ENCODE measurements around the gene KLF16.

KLF16 gene

GRCh38 chr19:1867349-1867724, 4.0 kb upstream of the KLF16 start:
- DNase-seq (ENCODE audit: low read depth), result no peak

GRCh38 chr19:1866693-1867348, 3.4 kb upstream of the KLF16 start:
- DNase-seq (ENCODE audit: low read depth), result no peak

- DNase-seq (ENCODE audit: low read depth), result no peak
These were observed 2.0 kb upstream of the KLF16 start for GRCh38 chr19:1865172-1866010.

- DNase-seq (ENCODE audit: low read depth), result no peak
These were observed 1.2 kb upstream of the KLF16 start for GRCh38 chr19:1864480-1865171.

GRCh38 chr19:1863638-1864479, 480 bp upstream of the KLF16 start:
- DNase-seq (ENCODE audit: low read depth), result peak; percentile 91

GRCh38 chr19:1862424-1863327, 703 bp downstream of the KLF16 start:
- no peak for DNase-seq (ENCODE audit: low read depth)

GRCh38 chr19:1862068-1862423, 1.3 kb downstream of the KLF16 start:
- no peak for DNase-seq (ENCODE audit: low read depth)

- no peak for DNase-seq (ENCODE audit: low read depth)
These were observed 1.8 kb downstream of the KLF16 start for GRCh38 chr19:1861599-1862031.

- DNase-seq (ENCODE audit: low read depth), result no peak
These were observed 2.4 kb downstream of the KLF16 start for GRCh38 chr19:1860821-1861598.

- no peak for DNase-seq (ENCODE audit: low read depth)
These were observed 3.2 kb downstream of the KLF16 start for GRCh38 chr19:1860042-1860775.

- no peak for DNase-seq (ENCODE audit: low read depth)
These were observed 4.0 kb downstream of the KLF16 start for GRCh38 chr19:1859331-1859781.

GRCh38 chr19:1858412-1859081, 4.8 kb downstream of the KLF16 start:
- no peak for DNase-seq (ENCODE audit: low read depth)

- DNase-seq (ENCODE audit: low read depth), result no peak
These were observed 5.6 kb downstream of the KLF16 start for GRCh38 chr19:1857648-1858326.

- no peak for DNase-seq (ENCODE audit: low read depth)
These were observed 6.4 kb downstream of the KLF16 start for GRCh38 chr19:1856698-1857603.

- no peak for DNase-seq (ENCODE audit: low read depth)
These were observed 7.1 kb downstream of the KLF16 start for GRCh38 chr19:1856345-1856697.

GRCh38 chr19:1855828-1856255, 7.5 kb downstream of the KLF16 start:
- no peak for DNase-seq (ENCODE audit: low read depth)
